HG03135 (cell line): ENCODE results near the gene OST4.

Experiments used
- ATAC-seq: cut with Tn5 transposase; IDR thresholded peaks from one replicate; pipeline ENCODE4 v1.9.1; 2021; ENCODE audit warnings: mild to moderate bottlenecking, moderate library complexity; ENCODE audit not compliant: unreplicated experiment

Gene OST4

GRCh38 chr2:27054721-27055120 lies 16.7 kb downstream of the OST4 start:
- ATAC-seq: no peak

- no peak for ATAC-seq
These were observed 17.7 kb downstream of the OST4 start for GRCh38 chr2:27053776-27054175.

DNA sequence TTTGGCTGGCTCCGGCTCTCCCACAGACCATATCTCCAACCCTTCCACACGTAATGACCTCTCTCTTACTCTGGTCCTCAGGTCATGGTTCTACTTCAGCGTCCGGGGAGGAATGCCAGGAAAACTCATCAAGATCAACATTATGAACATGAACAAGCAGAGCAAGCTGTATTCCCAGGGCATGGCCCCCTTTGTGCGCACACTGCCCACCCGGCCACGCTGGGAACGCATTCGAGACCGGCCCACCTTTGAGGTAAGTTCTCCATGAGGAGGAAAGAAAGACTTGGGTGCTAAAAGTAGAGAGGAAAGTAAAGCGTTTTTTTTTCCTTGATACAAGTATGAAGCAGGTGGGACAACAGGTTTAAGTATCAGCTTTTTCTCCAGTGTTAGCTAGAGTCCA lies 18.1 kb downstream of the OST4 start:
- no peak for ATAC-seq

DNA sequence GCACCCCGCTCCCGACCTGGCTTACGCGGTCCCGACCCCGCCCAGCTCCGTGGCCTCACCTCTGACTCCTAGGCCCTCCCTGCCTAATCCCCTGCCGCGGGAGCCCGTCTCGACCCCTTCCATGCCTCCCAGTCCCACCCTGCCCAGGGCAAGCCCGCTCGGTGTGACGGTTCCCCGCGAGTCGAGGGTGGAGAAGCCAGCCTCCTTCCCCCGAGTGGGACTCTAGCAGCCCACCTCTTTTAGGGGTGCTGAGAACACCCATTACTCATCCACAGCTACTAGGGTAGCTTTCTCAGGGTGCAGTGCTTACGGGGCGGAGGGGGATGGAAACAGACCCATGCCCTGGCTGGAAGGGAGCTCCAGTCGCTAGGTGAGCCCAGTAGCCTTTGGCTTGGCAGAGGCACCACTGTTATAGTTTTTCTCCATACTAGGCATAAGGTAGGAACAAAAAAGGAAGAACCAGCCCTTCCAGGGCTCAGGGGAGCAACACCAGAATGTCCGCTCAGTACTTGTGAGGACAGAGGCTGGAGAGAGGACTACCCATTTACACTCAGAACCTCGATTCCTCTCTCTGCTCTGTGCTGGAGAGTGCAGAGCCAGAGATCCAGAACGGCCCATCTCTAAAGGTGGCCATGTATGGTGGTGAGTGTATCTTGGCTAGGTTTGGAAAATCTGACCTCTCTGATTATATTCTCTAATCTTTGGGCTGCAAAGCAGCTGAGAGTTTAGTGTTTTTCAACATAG lies 19.4 kb downstream of the OST4 start:
- peak; percentile 2 for ATAC-seq

DNA sequence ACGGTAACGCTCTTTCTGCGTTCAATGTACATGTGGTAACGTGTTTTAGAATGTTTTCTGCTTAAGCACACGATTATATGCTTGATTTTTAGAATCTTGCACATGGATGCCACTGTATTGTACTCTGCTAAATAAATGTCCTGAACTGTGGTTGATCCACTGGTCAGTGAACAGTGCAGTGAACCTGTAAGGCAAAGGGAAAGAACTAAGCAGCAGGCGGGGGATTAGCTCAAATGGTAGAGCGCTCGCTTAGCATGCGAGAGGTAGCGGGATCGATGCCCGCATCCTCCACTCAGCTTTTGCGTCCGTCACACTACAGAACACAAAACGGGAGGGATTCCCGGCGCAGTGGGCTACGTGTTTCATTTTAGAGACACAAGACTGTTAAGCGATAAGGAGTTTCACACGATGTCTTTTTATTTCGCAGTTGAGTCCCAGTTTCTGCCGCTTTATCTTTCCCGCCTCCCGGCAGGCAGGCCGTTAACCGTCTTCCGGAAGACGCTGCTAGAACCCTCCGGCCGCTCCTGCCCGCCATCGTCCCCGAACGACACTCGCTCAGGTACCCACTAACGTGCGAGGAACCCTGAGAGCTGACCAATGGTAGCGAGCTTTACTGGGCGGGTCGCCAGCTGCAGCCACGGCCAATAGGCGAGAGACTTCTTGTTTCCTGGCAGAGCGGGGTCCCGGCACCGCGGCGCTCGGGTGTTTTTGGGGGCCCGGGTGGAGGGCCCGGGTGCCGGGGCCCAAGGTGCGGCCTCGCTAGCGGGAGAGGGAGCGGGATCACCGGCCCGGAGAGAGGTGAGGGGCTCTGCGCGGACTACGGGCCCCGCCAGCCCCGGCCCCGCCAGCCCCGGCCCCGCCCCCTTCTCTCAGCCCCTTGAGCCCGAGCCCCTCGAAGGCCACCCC lies 20.2 kb downstream of the OST4 start, which contains the start of gene AGBL5:
TSS of gene AGBL5 (plus strand) at position 673 of the 906 bp plus-strand sequence. CDS start 1,291 bp downstream, outside the sequence.
- peak; percentile 65 for ATAC-seq

DNA sequence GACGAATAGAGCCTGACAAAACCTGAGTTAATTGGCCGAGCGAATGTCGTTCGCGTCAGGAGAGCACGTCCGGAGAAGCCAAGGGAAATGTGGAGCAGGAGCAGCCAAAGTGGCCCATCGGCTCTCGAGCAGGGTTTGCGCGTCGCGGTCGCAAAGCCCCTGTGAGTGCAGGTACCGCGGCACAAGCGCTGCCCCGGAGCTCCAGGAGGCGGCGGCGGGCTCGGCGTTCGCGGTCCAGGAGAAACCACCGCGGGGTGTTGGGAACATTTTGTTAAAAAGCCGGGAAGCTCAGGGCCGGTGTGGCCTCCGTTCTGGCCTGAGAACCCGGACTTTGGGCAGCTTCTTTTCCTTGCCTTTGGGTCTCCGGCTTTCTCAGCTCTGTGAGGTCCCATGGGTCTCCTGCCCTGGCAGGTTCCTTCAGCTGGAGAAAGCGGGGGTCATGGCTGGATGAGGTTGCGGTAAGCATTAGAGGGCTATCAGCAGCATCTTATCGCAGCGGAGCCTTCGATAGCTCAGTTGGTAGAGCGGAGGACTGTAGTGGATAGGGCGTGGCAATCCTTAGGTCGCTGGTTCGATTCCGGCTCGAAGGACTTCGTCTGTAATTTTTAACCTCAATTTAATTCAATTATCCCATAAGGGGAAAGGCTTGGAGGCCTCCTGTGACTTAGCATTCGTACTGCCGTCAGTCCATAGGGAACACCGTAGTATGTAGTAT lies 21.0 kb downstream of the OST4 start:
- peak; percentile 57 for ATAC-seq

DNA sequence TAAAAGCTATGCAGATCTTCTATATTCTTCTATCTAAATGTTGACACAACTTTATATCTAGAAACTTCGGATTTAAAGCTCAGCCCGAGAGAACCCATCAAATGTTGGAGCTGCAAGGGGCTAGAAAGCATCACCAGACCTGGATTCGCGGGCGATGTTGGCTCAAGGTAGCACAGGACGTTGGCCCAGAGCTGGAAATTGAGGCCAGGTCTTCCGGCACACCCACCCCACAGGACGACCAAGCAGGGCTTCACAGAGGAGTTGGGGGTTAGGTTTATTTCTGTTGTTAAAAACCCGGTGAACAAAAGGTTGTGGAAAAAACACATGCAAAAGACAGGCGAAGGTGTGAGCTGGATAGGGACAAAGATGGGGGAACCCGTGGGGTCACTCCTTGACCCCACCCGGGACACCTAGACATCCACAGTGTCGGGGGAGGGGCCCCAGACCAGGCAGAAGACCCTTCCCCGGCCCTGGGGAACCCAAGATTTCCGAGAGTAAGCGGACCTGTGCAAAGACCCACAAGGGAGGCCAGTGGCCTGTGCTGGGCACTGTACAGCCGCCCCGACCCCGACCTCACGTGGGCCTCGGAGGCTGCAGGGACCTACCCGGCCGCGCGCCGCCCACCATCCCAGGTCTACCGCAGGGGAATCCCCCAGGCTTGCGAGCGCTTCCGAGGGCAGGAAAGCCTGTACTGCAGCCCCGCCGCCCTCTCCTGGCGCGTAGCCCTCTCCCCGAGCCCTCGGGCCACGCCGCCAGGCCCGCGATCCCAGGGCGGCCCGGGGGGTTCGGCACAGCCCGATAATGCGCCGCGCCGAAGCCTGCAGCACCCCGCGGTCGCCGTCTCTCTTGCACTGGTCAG lies 21.8 kb downstream of the OST4 start:
- ATAC-seq: peak; percentile 23

DNA sequence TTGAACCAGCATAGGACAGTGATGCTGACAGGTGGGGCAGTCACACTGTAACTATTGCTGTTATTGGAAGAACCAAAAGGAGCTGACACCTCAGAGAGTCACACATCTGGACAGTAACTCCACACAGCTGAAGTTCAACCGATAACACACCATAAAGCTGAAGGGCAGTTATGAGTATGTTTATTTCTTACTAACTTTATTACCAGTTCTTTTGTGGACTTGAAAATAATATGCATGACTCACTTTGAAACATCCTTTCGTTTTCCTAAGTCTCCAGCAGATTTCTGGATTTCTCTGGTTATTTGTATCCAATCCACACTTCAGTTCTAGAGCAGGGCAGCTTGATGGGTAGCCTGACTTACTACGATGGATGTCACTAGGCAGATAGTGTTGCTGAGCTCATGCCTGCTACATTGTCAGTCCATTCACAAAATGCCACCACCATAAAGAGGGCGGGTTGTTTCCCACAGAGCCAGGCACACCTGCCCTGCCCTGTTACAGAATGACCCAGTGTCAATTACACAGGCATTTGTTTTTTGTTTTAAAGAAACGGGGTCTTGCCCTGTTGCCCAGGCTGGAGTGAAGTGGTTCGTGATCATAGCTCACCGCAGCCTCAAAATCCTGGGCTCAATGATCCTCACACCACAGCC lies 28.3 kb downstream of the OST4 start:
- ATAC-seq: no peak

- ATAC-seq: peak; percentile 56
These were observed 29.2 kb downstream of the OST4 start for GRCh38 chr2:27042159-27042661.

- ATAC-seq: peak; percentile 24
These were observed 29.7 kb downstream of the OST4 start for GRCh38 chr2:27041752-27042151.

DNA sequence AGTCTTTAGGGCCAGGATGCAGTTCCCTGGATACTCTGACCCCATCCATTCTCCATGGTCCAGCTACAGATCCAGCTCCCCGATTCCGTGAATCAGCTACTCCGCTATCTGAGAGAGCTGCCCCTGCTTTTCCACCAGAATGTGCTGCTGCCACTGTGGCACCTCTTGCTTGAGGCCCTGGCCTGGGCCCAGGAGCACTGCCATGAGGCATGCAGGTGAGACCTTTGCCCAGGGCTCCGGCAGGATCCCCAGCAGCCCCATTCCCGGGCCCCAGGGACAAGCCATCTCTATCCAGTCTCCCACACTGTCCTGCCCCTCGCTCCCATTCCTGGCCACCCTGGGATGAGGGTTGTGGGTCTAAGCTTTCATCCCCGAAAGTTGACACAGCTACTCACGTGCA lies 31.2 kb downstream of the OST4 start:
- ATAC-seq: no peak

DNA sequence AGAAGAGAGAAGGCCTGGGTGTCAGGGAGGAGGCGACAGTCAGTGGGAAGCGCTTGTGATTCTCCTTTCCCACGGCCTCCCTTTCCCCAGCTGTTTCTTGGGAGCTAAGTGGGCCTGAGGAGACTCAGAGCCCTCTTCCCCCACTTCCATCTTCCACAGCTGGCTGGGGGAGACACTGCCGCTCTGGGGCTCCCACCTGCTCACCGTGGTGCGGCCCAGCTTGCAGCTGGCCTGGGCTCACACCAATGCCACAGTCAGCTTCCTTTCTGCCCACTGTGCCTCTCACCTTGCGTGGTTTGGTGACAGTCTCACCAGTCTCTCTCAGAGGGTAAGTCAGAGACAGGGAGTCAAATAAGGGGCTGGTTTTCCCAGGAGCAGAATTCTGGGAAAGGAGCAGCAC lies 31.6 kb downstream of the OST4 start:
- ATAC-seq: no peak

DNA sequence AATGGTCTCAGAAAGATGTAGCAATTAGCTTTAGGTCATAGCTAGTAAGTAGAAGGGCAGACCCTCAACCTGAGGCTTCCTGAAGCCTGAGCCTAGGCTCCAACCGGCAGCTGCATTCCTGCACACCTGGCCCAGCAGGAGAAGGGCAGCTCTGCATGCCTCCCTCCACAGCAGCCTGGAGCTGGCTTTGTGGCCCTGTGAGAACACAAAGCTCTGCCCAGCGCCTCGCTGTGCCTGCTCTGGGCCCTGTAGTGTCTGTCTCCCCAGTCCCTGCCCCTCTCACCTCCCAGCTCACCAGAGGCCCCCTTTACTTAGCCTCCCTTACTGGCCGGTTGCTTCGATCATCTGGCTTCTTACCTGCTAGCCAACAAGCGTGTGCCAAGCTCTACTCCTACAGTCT lies 32.0 kb downstream of the OST4 start:
- ATAC-seq: no peak

GRCh38 chr2:27038631-27039339 lies 32.7 kb downstream of the OST4 start:
- ATAC-seq: no peak

DNA sequence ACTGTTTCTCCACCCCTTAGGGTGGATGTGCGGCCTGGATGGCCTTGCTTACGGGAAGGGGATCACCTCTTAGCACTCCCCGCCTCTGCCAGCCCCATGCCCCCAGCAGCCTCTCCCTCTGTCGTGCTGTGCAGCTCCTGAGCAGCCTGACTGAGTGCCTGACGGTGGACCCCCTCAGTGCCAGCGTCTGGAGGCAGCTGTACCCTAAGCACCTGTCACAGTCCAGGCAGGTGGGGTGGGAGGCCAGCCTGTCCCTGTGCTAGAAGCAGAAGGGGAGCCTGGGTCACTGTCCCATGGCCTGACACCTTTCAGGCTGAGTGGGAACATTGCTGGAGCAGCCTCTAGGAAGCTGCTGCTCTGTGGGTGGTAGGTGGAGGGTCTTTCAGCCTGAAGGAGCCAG lies 33.4 kb downstream of the OST4 start:
- ATAC-seq: no peak

- no peak for ATAC-seq
These were observed 38.1 kb downstream of the OST4 start for GRCh38 chr2:27033253-27033852.

DNA sequence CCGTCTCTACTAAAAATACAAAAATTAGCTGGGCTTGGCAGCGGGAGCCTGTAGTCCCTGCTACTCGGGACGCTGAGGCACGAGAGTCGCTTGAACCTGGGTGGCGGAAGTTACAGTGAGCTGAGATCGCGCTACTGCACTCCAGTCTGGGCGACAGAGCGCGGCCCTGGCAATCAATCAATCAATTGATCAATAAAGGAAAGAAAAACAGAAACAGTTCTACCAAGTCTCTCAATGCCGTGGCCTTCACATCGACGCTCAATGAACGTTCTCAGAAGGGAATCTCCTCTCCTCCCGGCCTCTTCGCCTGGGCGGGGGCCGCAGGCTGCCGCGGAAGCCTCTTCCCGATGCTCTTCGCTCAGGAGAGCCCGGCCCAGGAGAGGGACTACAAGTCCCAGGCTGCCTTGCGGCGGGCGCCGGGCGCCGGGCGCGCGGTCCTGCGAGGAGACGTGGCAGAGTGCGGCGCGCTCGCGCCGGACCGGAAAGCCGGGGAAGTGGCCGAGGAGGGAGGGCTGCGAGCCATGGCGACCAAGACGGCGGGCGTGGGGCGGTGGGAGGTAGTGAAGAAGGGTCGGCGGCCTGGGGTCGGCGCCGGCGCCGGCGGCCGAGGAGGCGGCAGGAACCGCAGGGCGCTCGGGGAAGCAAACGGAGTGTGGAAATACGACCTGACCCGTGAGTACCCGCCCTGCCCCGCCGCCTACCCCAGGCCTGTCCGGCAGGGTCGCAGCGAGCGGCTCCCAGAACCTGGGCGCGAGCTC lies 38.8 kb downstream of the OST4 start, which contains the start of gene TMEM214:
TSS of gene TMEM214 (plus strand) at position 471 of the 758 bp plus-strand sequence. CDS start at position 522, 51 bp downstream.
- peak; percentile 86 for ATAC-seq

- no peak for ATAC-seq
These were observed 42.4 kb downstream of the OST4 start for GRCh38 chr2:27029051-27029450.
